Measurements from ENCODE around the gene SF3B4.
"Not testable (repeated sequence)": the region's sequence is repeated elsewhere in the genome, so short reads cannot be mapped to it uniquely, and the experiment has no call there.

Gene SF3B4

DNA sequence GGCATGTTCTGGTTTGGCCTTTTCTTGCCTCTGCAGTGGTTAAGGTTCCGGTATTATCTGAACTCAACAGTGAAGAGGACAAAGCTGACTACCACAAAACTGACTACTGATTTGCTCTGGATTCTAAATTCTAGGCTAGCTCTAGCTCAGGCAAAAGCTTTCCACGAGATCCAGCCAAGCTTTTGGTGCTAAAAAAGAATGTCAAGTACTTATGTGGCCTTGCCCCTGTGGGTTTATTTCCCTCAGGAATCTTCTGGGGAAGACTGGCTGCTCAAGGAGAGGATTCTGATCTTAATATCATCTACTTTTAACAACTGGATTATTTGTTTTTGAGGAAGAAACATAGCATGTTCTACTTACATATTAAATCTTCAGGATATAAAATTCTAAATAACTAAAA, 35.1 kb upstream of the SF3B4 start:
- Histone ChIP-seq H3K14ac (ENCODE audit: low read length in 2 of 2) (no peak overlapping the region), H4K91ac (ENCODE audit: low read length) (no peak overlapping the region), H3K18ac (ENCODE audit: low read depth in 1 of 2, low read length in 2 of 2) (no peak overlapping the region), H3K4me2 (ENCODE audit: low read length, poor library complexity, severe bottlenecking) (no peak overlapping the region), H3K4ac (ENCODE audit: low read depth in 1 of 2, low read length in 2 of 2) (no peak overlapping the region), H2BK15ac (ENCODE audit: low read depth, poor library complexity, severe bottlenecking) (no peak overlapping the region), H3K4me3 (ENCODE audit: insufficient read depth in 1 of 2, low read depth in 1 of 2, low read length in 2 of 2) (no peak overlapping the region), H3K9me3 (ENCODE audit: control insufficient read depth, low read length) (no peaks in the 10 kb centered on the region), H3K36me3 (ENCODE audit: control insufficient read depth in 1 of 2, insufficient read depth in 2 of 2, low read depth in 1 of 2, low read length in 2 of 2) (peaks cover 46 to 94% of the 10 kb centered on the region in 2 experiments), H3K79me1 (replicated peaks; ENCODE audit: low read length, poor library complexity, severe bottlenecking) (peaks cover 26% of the 10 kb centered on the region), H4K8ac (ENCODE audit: low read length) (no peak overlapping the region), H2AFZ (ENCODE audit: low read depth, low read length) (no peak overlapping the region), H3K23ac (ENCODE audit: low read length in 2 of 2) (no peak overlapping the region), H3K27me3 (ENCODE audit: control insufficient read depth in 1 of 2, insufficient read depth in 1 of 2, low read length in 2 of 2) (no peaks in the 10 kb centered on the region), H2BK12ac (ENCODE audit: low read length in 2 of 2) (no peak overlapping the region), H2AK5ac (ENCODE audit: low read length, severe bottlenecking) (no peak overlapping the region), H3K27ac (ENCODE audit: low read length, poor library complexity, severe bottlenecking) (no peak overlapping the region), H2BK5ac (ENCODE audit: low read depth, low read length, poor library complexity, severe bottlenecking) (no peak overlapping the region), H3K4me1 (ENCODE audit: control insufficient read depth, insufficient read depth, low read depth, low read length) (no peaks in the 10 kb centered on the region), H3K9ac (ENCODE audit: low read length) (peak overlapping the region; percentile 52), H2BK120ac (ENCODE audit: low read depth, low read length) (no peak overlapping the region)
- 80% methylated on average over 2 of the region's 2 CpGs for WGBS
- DNase-seq, result peak; percentile 8

DNA sequence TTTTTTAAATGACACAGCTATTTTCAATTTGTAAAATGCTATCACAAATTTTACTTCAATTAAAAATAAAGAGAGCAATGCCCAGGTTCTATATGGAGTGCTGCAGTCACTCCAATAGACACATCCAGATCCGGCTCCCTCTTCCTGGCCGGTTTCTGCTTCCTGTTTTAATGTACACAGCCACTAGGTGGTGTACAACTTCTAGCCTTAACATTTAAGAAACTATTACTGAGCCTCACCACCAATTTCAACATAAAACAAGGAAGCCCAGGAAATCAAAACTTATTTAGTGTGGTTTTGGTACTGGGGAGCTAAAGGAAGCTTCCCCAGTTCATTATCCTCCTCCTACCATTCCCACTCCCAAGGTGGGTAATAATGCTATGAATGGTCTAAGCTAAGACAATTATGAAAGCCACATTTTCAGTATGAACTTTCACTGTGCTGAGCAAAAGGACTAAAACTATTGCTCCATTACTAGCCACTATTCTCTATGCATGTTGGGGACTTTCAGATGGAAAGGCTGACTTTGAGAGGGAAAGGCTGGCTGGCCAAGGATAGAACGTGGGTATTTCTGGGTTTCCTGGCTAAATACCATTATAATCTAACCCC, 34.5 kb upstream of the SF3B4 start:
- H3K36me3 ChIP-seq (ENCODE audit: control insufficient read depth in 1 of 2, insufficient read depth in 2 of 2, low read depth in 1 of 2, low read length in 2 of 2), result peaks cover 50 to 93% of the 10 kb centered on the region in 2 experiments
- peaks cover 24% of the 10 kb centered on the region for H3K79me1 ChIP-seq (replicated peaks; ENCODE audit: low read length, poor library complexity, severe bottlenecking)
- no peak overlapping the region for H2BK12ac ChIP-seq (ENCODE audit: low read length in 2 of 2)
- H3K4me3 ChIP-seq (ENCODE audit: insufficient read depth in 1 of 2, low read depth in 1 of 2, low read length in 2 of 2), result no peak overlapping the region
- no peak overlapping the region for H2BK120ac ChIP-seq (ENCODE audit: low read depth, low read length)
- no peak overlapping the region for H2AK5ac ChIP-seq (ENCODE audit: low read length, severe bottlenecking)
- peak; percentile 81 for DNase-seq
- peak overlapping the region; percentile 52 for H3K9ac ChIP-seq (ENCODE audit: low read length)
- H3K27me3 ChIP-seq (ENCODE audit: control insufficient read depth in 1 of 2, insufficient read depth in 1 of 2, low read length in 2 of 2), result no peaks in the 10 kb centered on the region
- H3K14ac ChIP-seq (ENCODE audit: low read length in 2 of 2), result no peak overlapping the region
- no peak overlapping the region for H3K23ac ChIP-seq (ENCODE audit: low read length in 2 of 2)
- H3K27ac ChIP-seq (ENCODE audit: low read length, poor library complexity, severe bottlenecking), result peak overlapping the region; percentile 23
- H3K9me3 ChIP-seq (ENCODE audit: control insufficient read depth, low read length), result no peaks in the 10 kb centered on the region
- no peak overlapping the region for H4K8ac ChIP-seq (ENCODE audit: low read length)
- H3K4me2 ChIP-seq (ENCODE audit: low read length, poor library complexity, severe bottlenecking), result no peak overlapping the region
- no peak overlapping the region for H2AFZ ChIP-seq (ENCODE audit: low read depth, low read length)
- no peak overlapping the region for H2BK5ac ChIP-seq (ENCODE audit: low read depth, low read length, poor library complexity, severe bottlenecking)
- H3K4me1 ChIP-seq (ENCODE audit: control insufficient read depth, insufficient read depth, low read depth, low read length), result no peaks in the 10 kb centered on the region
- H3K18ac ChIP-seq (ENCODE audit: low read depth in 1 of 2, low read length in 2 of 2), result no peak overlapping the region
- H2BK15ac ChIP-seq (ENCODE audit: low read depth, poor library complexity, severe bottlenecking), result no peak overlapping the region
- 20% methylated on average over 3 of the region's 3 CpGs for WGBS
- H4K91ac ChIP-seq (ENCODE audit: low read length), result no peak overlapping the region
- H3K4ac ChIP-seq (ENCODE audit: low read depth in 1 of 2, low read length in 2 of 2), result no peak overlapping the region

DNA sequence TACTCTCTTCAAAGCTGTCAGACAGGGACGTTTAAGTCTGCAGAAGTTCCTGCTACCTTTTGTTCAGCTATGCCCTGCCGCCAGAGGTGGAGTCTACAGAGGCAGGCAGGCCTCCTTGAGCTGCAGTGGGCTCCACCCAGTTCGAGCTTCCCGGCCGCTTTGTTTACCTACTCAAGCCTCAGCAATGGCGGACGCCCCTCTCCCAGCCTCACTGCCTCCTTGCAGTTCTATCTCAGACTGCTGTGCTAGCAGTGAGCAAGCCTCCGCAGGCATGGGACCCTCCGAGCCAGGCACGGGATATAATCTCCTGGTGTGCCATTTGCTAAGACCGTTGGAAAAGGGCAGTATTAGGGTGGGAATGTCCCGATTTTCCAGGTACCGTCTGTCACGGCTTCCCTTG, 29.9 kb upstream of the SF3B4 start:
- WGBS, result over 99% methylated on average over 14 of the region's 14 CpGs
- not testable (repeated sequence) for H4K91ac ChIP-seq (ENCODE audit: low read length)

DNA sequence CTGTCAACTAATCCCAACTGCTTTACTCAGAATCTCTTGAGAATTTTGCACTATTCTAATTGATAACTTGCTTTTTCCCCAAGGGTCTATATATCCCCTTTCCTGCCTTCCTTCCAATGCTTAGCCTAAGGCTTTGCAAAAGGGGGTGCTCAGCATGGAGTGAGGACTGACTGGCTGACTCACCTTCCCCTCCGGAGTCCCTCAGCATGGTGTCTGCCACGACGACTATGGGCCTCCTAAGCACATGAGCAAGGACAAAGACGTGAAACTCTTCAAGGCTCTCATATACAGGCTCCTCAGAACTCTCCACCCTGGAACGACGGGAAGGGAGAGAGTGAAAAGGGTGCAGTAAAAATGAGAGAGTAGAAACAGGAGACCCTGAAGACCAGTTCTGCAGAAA, 22.3 kb upstream of the SF3B4 start:
- Histone ChIP-seq H3K36me3 (ENCODE audit: control insufficient read depth in 1 of 2, insufficient read depth in 2 of 2, low read depth in 1 of 2, low read length in 2 of 2) (peaks cover 25 to 55% of the 10 kb centered on the region in 2 experiments), H4K91ac (ENCODE audit: low read length) (no peak overlapping the region), H3K4me3 (ENCODE audit: insufficient read depth in 1 of 2, low read depth in 1 of 2, low read length in 2 of 2) (no peak overlapping the region), H3K4ac (ENCODE audit: low read depth in 1 of 2, low read length in 2 of 2) (no peak overlapping the region), H2AK5ac (ENCODE audit: low read length, severe bottlenecking) (no peak overlapping the region), H3K4me1 (ENCODE audit: control insufficient read depth, insufficient read depth, low read depth, low read length) (peaks cover 1% of the 10 kb centered on the region), H3K4me2 (ENCODE audit: low read length, poor library complexity, severe bottlenecking) (no peak overlapping the region), H2BK120ac (ENCODE audit: low read depth, low read length) (no peak overlapping the region), H3K23ac (ENCODE audit: low read length in 2 of 2) (no peak overlapping the region), H3K14ac (ENCODE audit: low read length in 2 of 2) (no peak overlapping the region), H3K27me3 (ENCODE audit: control insufficient read depth in 1 of 2, insufficient read depth in 1 of 2, low read length in 2 of 2) (no peaks in the 10 kb centered on the region), H4K8ac (ENCODE audit: low read length) (no peak overlapping the region), H3K9me3 (ENCODE audit: control insufficient read depth, low read length) (no peaks in the 10 kb centered on the region), H3K79me1 (replicated peaks; ENCODE audit: low read length, poor library complexity, severe bottlenecking) (peaks cover 4% of the 10 kb centered on the region), H2BK15ac (ENCODE audit: low read depth, poor library complexity, severe bottlenecking) (no peak overlapping the region), H2BK12ac (ENCODE audit: low read length in 2 of 2) (no peak overlapping the region), H2AFZ (ENCODE audit: low read depth, low read length) (no peak overlapping the region), H3K27ac (ENCODE audit: low read length, poor library complexity, severe bottlenecking) (no peak overlapping the region), H3K18ac (ENCODE audit: low read depth in 1 of 2, low read length in 2 of 2) (no peak overlapping the region), H2BK5ac (ENCODE audit: low read depth, low read length, poor library complexity, severe bottlenecking) (no peak overlapping the region), H3K9ac (ENCODE audit: low read length) (no peak overlapping the region)
- DNase-seq, result no peak
- WGBS, result 95% methylated on average over 3 of the region's 6 CpGs

More for the DNA sequence above, 29.9 kb upstream of the SF3B4 start:
- not testable (repeated sequence) for H2AFZ ChIP-seq (ENCODE audit: low read depth, low read length); H3K4ac ChIP-seq (ENCODE audit: low read depth in 1 of 2, low read length in 2 of 2); H3K27ac ChIP-seq (ENCODE audit: low read length, poor library complexity, severe bottlenecking); H3K4me1 ChIP-seq (ENCODE audit: control insufficient read depth, insufficient read depth, low read depth, low read length); H3K23ac ChIP-seq (ENCODE audit: low read length in 2 of 2); H3K14ac ChIP-seq (ENCODE audit: low read length in 2 of 2); H2BK120ac ChIP-seq (ENCODE audit: low read depth, low read length); H3K4me2 ChIP-seq (ENCODE audit: low read length, poor library complexity, severe bottlenecking); H4K8ac ChIP-seq (ENCODE audit: low read length); H3K4me3 ChIP-seq (ENCODE audit: insufficient read depth in 1 of 2, low read depth in 1 of 2, low read length in 2 of 2); H3K18ac ChIP-seq (ENCODE audit: low read depth in 1 of 2, low read length in 2 of 2); H2AK5ac ChIP-seq (ENCODE audit: low read length, severe bottlenecking); H3K27me3 ChIP-seq (ENCODE audit: control insufficient read depth in 1 of 2, insufficient read depth in 1 of 2, low read length in 2 of 2); DNase-seq; H3K9ac ChIP-seq (ENCODE audit: low read length); H2BK12ac ChIP-seq (ENCODE audit: low read length in 2 of 2); H2BK5ac ChIP-seq (ENCODE audit: low read depth, low read length, poor library complexity, severe bottlenecking); H2BK15ac ChIP-seq (ENCODE audit: low read depth, poor library complexity, severe bottlenecking); H3K9me3 ChIP-seq (ENCODE audit: control insufficient read depth, low read length)
- peaks cover 28 to 53% of the 10 kb centered on the region in 2 experiments for H3K36me3 ChIP-seq (ENCODE audit: control insufficient read depth in 1 of 2, insufficient read depth in 2 of 2, low read depth in 1 of 2, low read length in 2 of 2)
- H3K79me1 ChIP-seq (replicated peaks; ENCODE audit: low read length, poor library complexity, severe bottlenecking), result peaks cover 12% of the 10 kb centered on the region
